Right lobe of liver (tissue), 6 donors: ENCODE data around the gene SLC9A5. TPM values are rescaled to one million over a fixed set of nuclear protein-coding genes. Genes with fewer than 3 reads are reported as not detected.

Experiments used
- ATAC-seq, 4 donors: fragments of 200-7000 bp; cut with Tn5 transposase; one replicate each; pipeline ENCODE4 v1.9.1; 2020; ENCODE audit warnings: mild to moderate bottlenecking in 4 of 4, moderate library complexity in 4 of 4
- DNase-seq, 3 donors: peaks; one replicate each; pipeline ENCODE4 v3.0.0-alpha.2; 2020
- H3K27ac ChIP-seq, 3 donors: fragments of 200-600 bp; one replicate each; pipeline ENCODE4 v1.8.0; 2022
- H3K27me3 ChIP-seq, 2 donors: fragments of 200-600 bp; one replicate each; pipeline ENCODE4 v1.8.0; 2022
- H3K36me3 ChIP-seq, 4 donors: fragments of 200-600 bp; sonication (generic) in 1 of 4; one replicate each; pipeline versions ENCODE4 v1.5.1 to v1.8.0; 2017 to 2022; ENCODE audit warnings: control low read depth in 1 of 4
- H3K4me1 ChIP-seq, 4 donors: fragments of 200-600 bp; sonication (generic) in 1 of 4; one replicate each; pipeline versions ENCODE4 v1.5.1 to v1.8.0; 2017 to 2022; ENCODE audit warnings: control low read depth in 1 of 4
- H3K4me3 ChIP-seq, 3 donors: fragments of 200-600 bp; one replicate each; pipeline ENCODE4 v1.8.0; 2022
- H3K9me3 ChIP-seq, 4 donors: fragments of 200-600 bp; sonication (generic) in 1 of 4; one replicate each; pipeline versions ENCODE4 v1.5.1 to v1.8.0; 2017 to 2022; ENCODE audit warnings: control low read depth in 1 of 4
- POLR2A ChIP-seq: fragments of 450-650 bp; IDR thresholded peaks from one replicate; pipeline ENCODE4 v1.6.1; 2017; ENCODE audit warnings: antibody characterized with exemption, mild to moderate bottlenecking
- whole genome bisulfite sequencing: methylation state at CpG from one replicate; pipeline ENCODE4 v1.1.6; 2018; ENCODE audit warnings: low coverage, low lambda C conversion rate; ENCODE audit not compliant: insufficient coverage; ENCODE audit errors: missing lambda C conversion rate; 5-methylcytosine and 5-hydroxymethylcytosine counted together
- intact Hi-C, 2 donors: fragments of 100-400 bp; cut with DNase I; formaldehyde crosslinking; loops; one replicate each; pipeline versions ENCODE4 v1.11.2 to v1.14.1; 2022
- total RNA-seq, 6 experiments: library from RNA; depleted of rRNA in 2 of 6; stranded (reverse); fragments of >200 nt in 2 of 6; fragmentation: NEBNext Ultra II Directional in 3 of 6; extraction: Animal tissue kit (Norgen Biotek cat#: 25700) in 3 of 6; gene quantifications; one replicate each; pipeline versions ENCODE4 v1.1.0 to v1.2.4, GENCODE V29; 2016 to 2023
- TF ChIP-seq, protein P1 (sequence below), 4 donors: fragments of 200-600 bp in 3 of 4; fragments of 450-650 bp in 1 of 4; IDR thresholded peaks; one replicate each; pipeline versions ENCODE4 v1.5.1 to v1.8.0; 2016 to 2022; ENCODE audit warnings: antibody characterized with exemption in 4 of 4, mild to moderate bottlenecking in 2 of 4
- donor health status: DM: no; HTN: yes; CAD: no.
- donor health status: DM: no; HTN: no; CAD: no.
- donor health status: DM: no; HTN: no; CAD: no.
- donor health status: DM: no; HTN: yes; CAD: no.
- donor health status: DM: no; HTN: yes; CAD: no.

Gene SLC9A5
- total RNA-seq, 6 experiments from 2014 or later, result 0.06 to 0.53 (median 0.15) TPM

DNA sequence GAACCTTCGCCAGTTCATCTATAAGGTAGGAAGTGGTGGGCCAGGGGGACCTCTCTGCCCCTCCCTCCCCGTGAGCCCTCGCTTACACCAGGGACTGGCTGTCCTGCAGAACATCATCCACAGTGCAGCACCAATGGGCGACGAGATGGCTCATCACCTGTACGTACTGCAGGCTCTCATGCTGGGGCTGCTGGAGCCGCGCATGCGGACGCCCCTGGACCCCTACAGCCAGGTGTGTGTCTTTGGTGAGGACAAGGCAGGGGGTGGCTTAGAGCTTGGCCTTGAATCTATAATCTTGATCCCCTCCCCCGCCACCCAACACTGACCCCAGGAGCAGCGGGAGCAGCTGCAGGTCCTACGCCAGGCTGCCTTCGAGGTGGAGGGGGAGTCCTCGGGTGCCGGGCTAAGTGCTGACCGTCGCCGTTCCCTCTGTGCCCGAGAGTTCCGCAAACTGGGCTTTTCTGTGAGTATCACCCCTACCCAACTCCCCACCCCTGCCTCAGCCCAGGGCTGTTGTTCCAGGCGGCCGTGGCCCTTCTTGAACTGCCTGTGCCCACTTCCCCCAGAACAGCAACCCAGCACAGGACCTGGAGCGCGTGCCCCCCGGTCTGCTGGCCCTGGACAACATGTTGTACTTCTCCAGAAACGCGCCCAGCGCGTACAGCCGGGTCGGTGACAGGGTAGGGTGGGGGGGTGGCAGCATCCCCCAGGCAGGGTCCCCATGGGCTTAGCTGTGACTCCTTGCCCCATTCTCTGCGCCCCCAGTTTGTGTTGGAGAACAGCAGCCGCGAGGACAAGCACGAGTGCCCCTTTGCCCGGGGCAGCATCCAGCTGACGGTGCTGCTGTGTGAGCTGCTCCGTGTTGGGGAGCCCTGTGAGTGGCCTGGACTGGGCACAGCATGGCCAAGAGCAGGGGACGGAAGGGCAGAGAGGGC is 47.1 kb upstream of the SLC9A5 start:
- 97% methylated on average over 5 of the region's 40 CpGs for WGBS
- no peak overlapping the region for H3K27ac ChIP-seq
- DNase-seq (no peak), ATAC-seq (no peak)
- H3K27me3 ChIP-seq, result no peaks in the 10 kb centered on the region
- TF ChIP-seq POLR2A, result no peak
- TF ChIP-seq, protein P1, sequence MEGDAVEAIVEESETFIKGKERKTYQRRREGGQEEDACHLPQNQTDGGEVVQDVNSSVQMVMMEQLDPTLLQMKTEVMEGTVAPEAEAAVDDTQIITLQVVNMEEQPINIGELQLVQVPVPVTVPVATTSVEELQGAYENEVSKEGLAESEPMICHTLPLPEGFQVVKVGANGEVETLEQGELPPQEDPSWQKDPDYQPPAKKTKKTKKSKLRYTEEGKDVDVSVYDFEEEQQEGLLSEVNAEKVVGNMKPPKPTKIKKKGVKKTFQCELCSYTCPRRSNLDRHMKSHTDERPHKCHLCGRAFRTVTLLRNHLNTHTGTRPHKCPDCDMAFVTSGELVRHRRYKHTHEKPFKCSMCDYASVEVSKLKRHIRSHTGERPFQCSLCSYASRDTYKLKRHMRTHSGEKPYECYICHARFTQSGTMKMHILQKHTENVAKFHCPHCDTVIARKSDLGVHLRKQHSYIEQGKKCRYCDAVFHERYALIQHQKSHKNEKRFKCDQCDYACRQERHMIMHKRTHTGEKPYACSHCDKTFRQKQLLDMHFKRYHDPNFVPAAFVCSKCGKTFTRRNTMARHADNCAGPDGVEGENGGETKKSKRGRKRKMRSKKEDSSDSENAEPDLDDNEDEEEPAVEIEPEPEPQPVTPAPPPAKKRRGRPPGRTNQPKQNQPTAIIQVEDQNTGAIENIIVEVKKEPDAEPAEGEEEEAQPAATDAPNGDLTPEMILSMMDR (IDR thresholded peaks at IDR 0.05), result no peak
- intact Hi-C loops, result no loop called here
- H3K9me3 ChIP-seq, result no peaks in the 10 kb centered on the region
- H3K4me1 ChIP-seq, result peaks cover 0 to 7% (median 0%) of the 10 kb centered on the region in 4 donors
- peaks cover 0 to 21% (median 1%) of the 10 kb centered on the region in 4 donors for H3K36me3 ChIP-seq
- no peak overlapping the region for H3K4me3 ChIP-seq

DNA sequence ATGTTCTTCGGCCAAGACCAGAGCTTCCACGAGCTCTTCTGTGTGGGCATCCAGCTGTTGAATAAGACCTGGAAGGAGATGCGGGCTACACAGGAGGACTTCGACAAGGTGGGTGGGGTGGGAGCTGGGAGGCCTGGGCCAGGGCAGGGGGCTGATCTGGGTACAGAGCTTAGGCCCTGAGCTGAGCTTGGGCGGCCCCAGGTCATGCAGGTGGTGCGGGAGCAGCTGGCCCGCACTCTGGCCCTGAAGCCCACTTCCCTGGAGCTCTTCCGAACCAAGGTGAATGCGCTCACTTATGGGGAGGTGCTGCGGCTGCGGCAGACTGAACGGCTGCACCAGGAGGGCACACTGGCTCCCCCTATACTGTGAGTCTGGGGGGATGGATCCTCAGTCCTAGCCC is 46.4 kb upstream of the SLC9A5 start:
- Histone ChIP-seq H3K27ac (no peak overlapping the region), H3K9me3 (no peaks in the 10 kb centered on the region), H3K36me3 (peaks cover 0 to 14% (median 1%) of the 10 kb centered on the region in 4 donors), H3K4me1 (peaks cover 0 to 7% (median 0%) of the 10 kb centered on the region in 4 donors), H3K4me3 (no peak overlapping the region), H3K27me3 (no peaks in the 10 kb centered on the region)
- intact Hi-C loops, result no loop called here
- no peak for ATAC-seq
- WGBS, result no CpG with 5 or more reads among the region's 12 CpGs
- no peak for DNase-seq
- TF ChIP-seq, protein P1 (IDR thresholded peaks at IDR 0.05), result no peak
- no peak for TF ChIP-seq POLR2A

DNA sequence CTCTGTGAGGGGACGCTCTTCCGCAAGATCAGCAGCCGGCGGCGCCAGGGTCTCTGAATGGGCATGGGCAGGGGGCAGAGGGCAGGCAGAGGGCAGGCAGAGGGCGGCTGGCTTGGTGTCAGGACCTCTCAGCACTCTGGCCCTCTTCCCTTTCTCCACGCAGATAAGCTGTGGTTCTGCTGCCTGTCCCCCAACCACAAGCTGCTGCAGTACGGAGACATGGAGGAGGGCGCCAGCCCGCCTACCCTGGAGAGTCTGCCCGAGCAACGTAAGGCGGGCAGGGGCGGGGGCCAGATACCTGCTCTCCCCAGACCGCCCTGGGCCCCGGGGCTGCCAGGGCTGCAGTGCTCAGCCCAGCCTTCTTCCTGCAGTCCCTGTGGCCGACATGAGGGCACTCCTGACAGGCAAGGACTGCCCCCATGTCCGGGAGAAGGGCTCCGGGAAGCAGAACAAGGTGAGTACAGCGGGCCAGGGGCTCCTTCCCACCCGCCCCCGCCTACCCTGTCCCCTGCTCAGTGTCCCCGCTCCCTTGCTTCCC is 45.8 kb upstream of the SLC9A5 start:
- H3K4me1 ChIP-seq, result peaks cover 0 to 7% (median 0%) of the 10 kb centered on the region in 4 donors
- intact Hi-C loops, result no loop called here
- H3K27me3 ChIP-seq, result no peaks in the 10 kb centered on the region
- TF ChIP-seq POLR2A, result no peak
- TF ChIP-seq, protein P1 (IDR thresholded peaks at IDR 0.05), result no peak
- ATAC-seq (no peak), DNase-seq (no peak)
- no peaks in the 10 kb centered on the region for H3K9me3 ChIP-seq
- 84% methylated on average over 7 of the region's 23 CpGs for WGBS
- H3K36me3 ChIP-seq, result peaks cover 0 to 12% (median 1%) of the 10 kb centered on the region in 4 donors
- no peak overlapping the region for H3K27ac ChIP-seq
- H3K4me3 ChIP-seq, result no peak overlapping the region

DNA sequence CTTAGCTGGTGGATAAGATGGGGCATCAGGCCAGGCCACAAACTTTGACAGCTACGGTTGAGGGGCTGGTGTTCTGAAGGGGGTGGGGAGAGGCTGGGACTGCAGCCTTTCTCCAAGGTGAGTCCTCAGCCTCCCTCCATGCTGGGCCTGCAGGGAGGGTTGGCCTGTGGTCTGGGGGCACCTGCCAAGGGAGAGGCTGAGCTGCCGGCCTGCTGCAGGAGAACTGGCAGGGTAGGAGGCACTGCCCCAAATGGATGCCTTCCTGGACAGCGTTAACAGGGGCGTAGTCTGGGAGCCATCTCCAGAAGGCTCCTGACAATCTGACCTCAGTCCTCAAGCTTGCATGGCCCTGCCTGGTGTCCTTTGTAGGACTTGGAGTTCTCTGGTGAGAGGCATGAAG is 44.7 kb upstream of the SLC9A5 start:
- Histone ChIP-seq H3K27me3 (no peaks in the 10 kb centered on the region), H3K4me3 (no peak overlapping the region), H3K9me3 (no peaks in the 10 kb centered on the region), H3K27ac (no peak overlapping the region), H3K4me1 (peaks cover 0 to 3% (median 0%) of the 10 kb centered on the region in 4 donors), H3K36me3 (peaks cover 0 to 6% (median 0%) of the 10 kb centered on the region in 4 donors)
- DNase-seq, result no peak
- intact Hi-C loops, result no loop called here
- no peak for TF ChIP-seq POLR2A
- TF ChIP-seq, protein P1 (IDR thresholded peaks at IDR 0.05), result no peak
- no peak for ATAC-seq
- 100% methylated on average over 1 of the region's 4 CpGs for WGBS
